ENCODE data around the gene ACBD7. TPM values are rescaled to one million over a fixed set of nuclear protein-coding genes. Genes with fewer than 3 reads are reported as not detected.

Gene ACBD7
- total RNA-seq, 1 donor = 1.3 TPM

GRCh38 chr10:15038416-15038815 lies 50.2 kb downstream of the ACBD7 start:
- H3K4me3 ChIP-seq (ENCODE audit: low read depth, low read length) = no peak overlapping the region
- no peak for DNase-seq (ENCODE audit: low read depth)
- TF ChIP-seq CTCF (IDR thresholded peaks at IDR 0.05; ENCODE audit: insufficient read depth, low read depth, low read length) = no peak

GRCh38 chr10:15037691-15038090 lies 50.9 kb downstream of the ACBD7 start:
- DNase-seq (ENCODE audit: low read depth) = no peak
- H3K4me3 ChIP-seq (ENCODE audit: low read depth, low read length) = no peak overlapping the region
- no peak for TF ChIP-seq CTCF (IDR thresholded peaks at IDR 0.05; ENCODE audit: insufficient read depth, low read depth, low read length)

- TF ChIP-seq CTCF (IDR thresholded peaks at IDR 0.05; ENCODE audit: insufficient read depth, low read depth, low read length) = no peak
- peak; percentile 91 for DNase-seq (ENCODE audit: low read depth)
Observed at GRCh38 chr10:15035385-15036301, 52.9 kb downstream of the ACBD7 start.

GRCh38 chr10:15027741-15028140 lies 60.8 kb downstream of the ACBD7 start:
- H3K4me3 ChIP-seq (ENCODE audit: low read depth, low read length) = no peak overlapping the region
- DNase-seq (ENCODE audit: low read depth) = peak; percentile 37
- no peak for TF ChIP-seq CTCF (IDR thresholded peaks at IDR 0.05; ENCODE audit: insufficient read depth, low read depth, low read length)

More at GRCh38 chr10:15035385-15036301, 52.9 kb downstream of the ACBD7 start:
- no peak overlapping the region for H3K4me3 ChIP-seq (ENCODE audit: low read depth, low read length)

Other genes with a start within 250 kb of the ACBD7 start
- 11.3 and 27.2 TPM in 2 replicates for gene SUV39H2, start 209.9 kb downstream of the ACBD7 start, total RNA-seq
- gene DCLRE1C, start 134.7 kb downstream of the ACBD7 start, total RNA-seq = 9.5 and 12.6 TPM in 2 replicates
- 0.32 TPM in 1 of 2 replicates, not detected in the other for gene MEIG1, start 129.4 kb downstream of the ACBD7 start, total RNA-seq
- not detected in 2 replicates for gene OLAH, start 44.8 kb downstream of the ACBD7 start, total RNA-seq
- 13.8 and 14.2 TPM in 2 replicates for gene RPP38, start 8.6 kb upstream of the ACBD7 start, total RNA-seq
- gene NMT2, start 79.9 kb upstream of the ACBD7 start, total RNA-seq = 63.5 and 84.2 TPM in 2 replicates

All from fibroblast of villous mesenchyme (primary cell).